HepG2 (cell line): ENCODE measurements around the gene MYO9A. TPM values are rescaled to one million over a fixed set of nuclear protein-coding genes. Genes with fewer than 3 reads are reported as not detected.

ENCODE experiments used
- ATAC-seq: fragments of 200-7000 bp; cut with Tn5 transposase; 3 replicates; pipeline ENCODE4 v1.9.1; 2020; ENCODE audit warnings: mild to moderate bottlenecking, moderate library complexity
- BruUV-seq: library from RNA; stranded (reverse); fragments of 400-500 nt; replicated peaks from 2 replicates; lab custom pipeline; 2021; lab: Mats Ljungman, UMichigan
- CTCF ChIA-PET: fragments of 300-600 bp; formaldehyde crosslinking; extraction: SDS; loops from one replicate; lab custom pipeline; 2021; ENCODE audit warnings: low total read pairs, inconsistent platforms, low intra/inter-chr PET ratio; lab: Yijun Ruan, JAX
- POLR2A ChIA-PET: fragments of 350-600 bp; sonication (Branson Sonifier 250); formaldehyde crosslinking; loops from one replicate; lab custom pipeline; 2020; ENCODE audit warnings: antibody characterized with exemption, inconsistent platforms; lab: Yijun Ruan, JAX
- DNase-seq: peaks from one replicate; pipeline ENCODE4 v3.0.0-alpha.2; 2015; ENCODE audit warnings: low spot score
- FAIRE-seq: peaks from 3 replicates; lab custom pipeline; 2011; peaks lifted over from hg19 to GRCh38; lab: Jason Lieb, UNC
- H2AFZ ChIP-seq: one replicate; pipeline ENCODE4 v1.6.1; 2011; ENCODE audit warnings: low read length, inconsistent platforms
- H3K27ac ChIP-seq: fragments of 300-600 bp; 3 replicates; pipeline ENCODE4 v1.8.0; 2011; ENCODE audit warnings: mixed run types, mild to moderate bottlenecking, mixed read lengths, low read length, inconsistent platforms; ENCODE audit not compliant: insufficient read depth; ENCODE audit errors: extremely low read length
- H3K27me3 ChIP-seq, 2 experiments: fragments of 200-600 bp in 1 of 2; 2 replicates in 1 of 2; 3 replicates in 1 of 2; pipeline versions ENCODE4 v1.6.0 to v1.8.0; 2011; ENCODE audit warnings: low read length in 2 of 2, mild to moderate bottlenecking in 2 of 2, moderate library complexity in 2 of 2, inconsistent platforms in 1 of 2; ENCODE audit not compliant: insufficient read depth in 2 of 2, control insufficient read depth in 1 of 2
- H3K36me3 ChIP-seq, 2 experiments: fragments of 200-600 bp in 1 of 2; replicated peaks in 1 of 2; 2 replicates in 1 of 2; 3 replicates in 1 of 2; pipeline versions ENCODE4 v1.5.1 to v1.8.0; 2011; ENCODE audit warnings: low read length in 2 of 2, inconsistent platforms in 1 of 2; ENCODE audit not compliant: insufficient read depth in 2 of 2, control insufficient read depth in 1 of 2
- H3K4me1 ChIP-seq: 2 replicates; pipeline ENCODE4 v1.5.1; 2012; ENCODE audit warnings: low read length, inconsistent platforms; ENCODE audit not compliant: insufficient read depth
- H3K4me2 ChIP-seq: 2 replicates; pipeline ENCODE4 v1.6.0; 2011; ENCODE audit warnings: low read depth, low read length, inconsistent platforms
- H3K4me3 ChIP-seq, 3 experiments: fragments of 200-600 bp in 1 of 3; sonication (generic), shearing (Covaris generic) in 1 of 3; replicated peaks in 1 of 3; 2 replicates each; pipeline ENCODE4 v1.5.1; 2011 to 2016; ENCODE audit warnings: low read length in 3 of 3, inconsistent platforms in 2 of 3, low read depth in 2 of 3, mild to moderate bottlenecking in 2 of 3, control low read depth in 1 of 3, mixed read lengths in 1 of 3; ENCODE audit not compliant: insufficient read depth in 1 of 3
- H3K79me2 ChIP-seq: one replicate; pipeline ENCODE4 v1.6.1; 2011; ENCODE audit warnings: low read length, inconsistent platforms; ENCODE audit not compliant: insufficient read depth
- H3K9ac ChIP-seq: 2 replicates; pipeline ENCODE4 v1.6.0; 2011; ENCODE audit warnings: mild to moderate bottlenecking, low read depth, low read length, inconsistent platforms; ENCODE audit not compliant: insufficient read depth
- H3K9me3 ChIP-seq: 2 replicates; pipeline ENCODE4 v1.5.1; 2012; ENCODE audit warnings: mild to moderate bottlenecking, low read length
- H4K20me1 ChIP-seq: 2 replicates; pipeline ENCODE4 v1.6.0; 2011; ENCODE audit warnings: inconsistent platforms, mild to moderate bottlenecking, low read length, moderate library complexity; ENCODE audit not compliant: insufficient read depth
- GABPA ChIP-seq, 2 experiments: IDR thresholded peaks; 2 replicates each; pipeline ENCODE4 v1.6.1; 2011 to 2016; ENCODE audit warnings: low read depth in 2 of 2, low read length in 1 of 2, missing biosample characterization in 1 of 2, missing genetic modification characterization in 1 of 2
- WGBS: methylation state at CpG from one replicate; pipeline ENCODE4 v1.1.6; 2017; ENCODE audit warnings: low lambda C conversion rate; 5-methylcytosine and 5-hydroxymethylcytosine counted together
- in situ Hi-C: cut with HindIII; loops from 2 replicates; pipeline ENCODE4 v1.10.0; 2017; ENCODE audit warnings: low pct_unique_long_range_greater_than_20kb; ENCODE audit not compliant: extremely low pct_ligation_motif_present
- intact Hi-C: fragments of 100-400 bp; cut with micrococcal nuclease; formaldehyde crosslinking; loops from one replicate; pipeline ENCODE4 v1.10.0; 2022; ENCODE audit not compliant: unreplicated experiment
- polyA plus RNA-seq, 8 experiments: library from polyadenylated mRNA; depleted of rRNA in 3 of 8; stranded (reverse) in 7 of 8; unstranded in 1 of 8; fragments of >200 nt; fragmentation: Illumina TruSeq in 4 of 8; extraction: Trizol in 4 of 8; gene quantifications; 2 replicates each; pipeline versions ENCODE4 v1.2.1 to v1.2.3, GENCODE V29; 2011 to 2016; ENCODE audit warnings: low read depth in 4 of 8, missing spikeins in 1 of 8, mixed read lengths in 1 of 8; ENCODE audit not compliant: insufficient read depth in 1 of 8
- total RNA-seq, 5 experiments: library from RNA; depleted of rRNA; stranded (reverse); fragments of >200 nt; fragmentation: Illumina TruSeq; extraction: Trizol; gene quantifications; 2 replicates each; pipeline ENCODE4 v1.2.3, GENCODE V29; 2016; ENCODE audit warnings: low read depth in 1 of 5
- TF ChIP-seq, protein P1 (sequence below): sonication (generic); formaldehyde crosslinking; IDR thresholded peaks from 2 replicates; pipeline ENCODE4 v1.4.0; 2020; ENCODE audit warnings: low read depth, missing genetic modification reagents
- TF ChIP-seq, protein P2 (sequence below): sonication (generic); formaldehyde crosslinking; IDR thresholded peaks from 2 replicates; pipeline ENCODE4 v1.5.0; 2020; ENCODE audit warnings: mild to moderate bottlenecking, missing genetic modification reagents, borderline replicate concordance

Gene MYO9A
- total and polyA plus RNA-seq, 2 of the 13 experiments (the other 11 are each of a cell fraction or from before 2014, with no cell fraction given): 4.8 to 15.3 TPM

DNA sequence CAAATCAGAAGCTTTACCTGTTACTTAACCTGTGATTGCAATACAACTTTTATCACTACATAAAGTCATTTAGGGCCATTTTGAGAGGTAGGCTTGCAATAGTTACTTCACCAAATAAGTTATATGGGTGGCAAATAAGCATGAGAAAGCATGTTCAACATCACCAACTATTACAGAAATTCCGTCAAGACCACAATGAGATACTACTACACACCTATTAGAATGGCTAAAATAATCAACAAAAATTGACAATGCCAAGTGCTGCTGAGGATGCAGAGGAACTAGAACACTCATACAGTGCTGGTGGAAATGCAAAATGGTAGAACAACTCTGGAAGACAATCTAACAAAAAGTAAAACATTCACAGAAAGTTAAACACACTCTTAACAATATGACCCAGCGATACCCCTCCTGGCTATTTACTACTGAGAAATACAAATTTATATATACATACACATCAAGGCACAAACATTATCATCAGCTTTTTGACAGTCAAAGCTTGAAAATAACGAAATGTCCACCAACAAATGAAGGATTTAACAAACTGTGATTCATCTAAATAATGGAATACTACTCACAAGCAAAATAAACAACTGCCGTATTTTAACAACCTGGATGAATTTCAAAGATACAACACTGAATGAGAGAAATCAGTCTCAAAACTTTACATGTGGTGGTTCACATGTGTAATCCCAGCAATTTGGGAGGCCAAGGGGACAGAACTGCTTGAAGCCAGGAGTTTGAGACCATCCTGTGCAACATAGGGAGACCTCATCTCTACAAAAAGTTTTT, 82.9 kb downstream of the MYO9A start:
- H3K27me3 ChIP-seq: no peaks in the 10 kb centered on the region
- no peak overlapping the region for H2AFZ ChIP-seq
- no peak overlapping the region for H3K4me3 ChIP-seq
- intact Hi-C loops: loop anchor here (5.0 kb wide), 1 partner anchor 1022 kb away; no protein-coding TSS in a partner anchor
- FAIRE-seq: no peak
- CTCF ChIA-PET: no interaction called here
- no peaks in the 10 kb centered on the region for H4K20me1 ChIP-seq
- no peak overlapping the region for H3K4me2 ChIP-seq
- WGBS: 92% methylated on average over 4 of the region's 4 CpGs
- BruUV-seq: no TSS peak
- no peak for DNase-seq
- no peaks in the 10 kb centered on the region for H3K36me3 ChIP-seq
- in situ Hi-C loops: no loop called here
- TF ChIP-seq, protein P1, sequence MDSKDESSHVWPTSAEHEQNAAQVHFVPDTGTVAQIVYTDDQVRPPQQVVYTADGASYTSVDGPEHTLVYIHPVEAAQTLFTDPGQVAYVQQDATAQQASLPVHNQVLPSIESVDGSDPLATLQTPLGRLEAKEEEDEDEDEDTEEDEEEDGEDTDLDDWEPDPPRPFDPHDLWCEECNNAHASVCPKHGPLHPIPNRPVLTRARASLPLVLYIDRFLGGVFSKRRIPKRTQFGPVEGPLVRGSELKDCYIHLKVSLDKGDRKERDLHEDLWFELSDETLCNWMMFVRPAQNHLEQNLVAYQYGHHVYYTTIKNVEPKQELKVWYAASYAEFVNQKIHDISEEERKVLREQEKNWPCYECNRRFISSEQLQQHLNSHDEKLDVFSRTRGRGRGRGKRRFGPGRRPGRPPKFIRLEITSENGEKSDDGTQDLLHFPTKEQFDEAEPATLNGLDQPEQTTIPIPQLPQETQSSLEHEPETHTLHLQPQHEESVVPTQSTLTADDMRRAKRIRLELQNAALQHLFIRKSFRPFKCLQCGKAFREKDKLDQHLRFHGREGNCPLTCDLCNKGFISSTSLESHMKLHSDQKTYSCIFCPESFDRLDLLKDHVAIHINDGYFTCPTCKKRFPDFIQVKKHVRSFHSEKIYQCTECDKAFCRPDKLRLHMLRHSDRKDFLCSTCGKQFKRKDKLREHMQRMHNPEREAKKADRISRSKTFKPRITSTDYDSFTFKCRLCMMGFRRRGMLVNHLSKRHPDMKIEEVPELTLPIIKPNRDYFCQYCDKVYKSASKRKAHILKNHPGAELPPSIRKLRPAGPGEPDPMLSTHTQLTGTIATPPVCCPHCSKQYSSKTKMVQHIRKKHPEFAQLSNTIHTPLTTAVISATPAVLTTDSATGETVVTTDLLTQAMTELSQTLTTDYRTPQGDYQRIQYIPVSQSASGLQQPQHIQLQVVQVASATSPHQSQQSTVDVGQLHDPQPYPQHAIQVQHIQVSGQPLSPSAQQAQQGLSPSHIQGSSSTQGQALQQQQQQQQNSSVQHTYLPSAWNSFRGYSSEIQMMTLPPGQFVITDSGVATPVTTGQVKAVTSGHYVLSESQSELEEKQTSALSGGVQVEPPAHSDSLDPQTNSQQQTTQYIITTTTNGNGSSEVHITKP (CRISPR knock-in tag): no peak
- TF ChIP-seq, protein P2, sequence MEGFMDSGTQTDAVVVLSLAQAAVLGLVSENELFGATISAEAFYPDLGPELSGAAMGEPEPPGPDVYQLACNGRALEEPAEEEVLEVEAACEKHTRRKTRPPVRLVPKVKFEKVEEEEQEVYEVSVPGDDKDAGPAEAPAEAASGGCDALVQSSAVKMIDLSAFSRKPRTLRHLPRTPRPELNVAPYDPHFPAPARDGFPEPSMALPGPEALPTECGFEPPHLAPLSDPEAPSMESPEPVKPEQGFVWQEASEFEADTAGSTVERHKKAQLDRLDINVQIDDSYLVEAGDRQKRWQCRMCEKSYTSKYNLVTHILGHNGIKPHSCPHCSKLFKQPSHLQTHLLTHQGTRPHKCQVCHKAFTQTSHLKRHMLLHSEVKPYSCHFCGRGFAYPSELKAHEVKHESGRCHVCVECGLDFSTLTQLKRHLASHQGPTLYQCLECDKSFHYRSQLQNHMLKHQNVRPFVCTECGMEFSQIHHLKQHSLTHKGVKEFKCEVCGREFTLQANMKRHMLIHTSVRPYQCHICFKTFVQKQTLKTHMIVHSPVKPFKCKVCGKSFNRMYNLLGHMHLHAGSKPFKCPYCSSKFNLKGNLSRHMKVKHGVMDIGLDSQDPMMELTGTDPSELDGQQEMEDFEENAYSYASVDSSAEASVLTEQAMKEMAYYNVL (CRISPR knock-in tag): no peak
- TF ChIP-seq GABPA (IDR thresholded peaks at IDR 0.05; ENCODE audit: low read depth, low read length): no peak
- TF ChIP-seq GABPA (CRISPR knock-in tag; IDR thresholded peaks at IDR 0.05; ENCODE audit: low read depth): no peak
- H3K27ac ChIP-seq: no peak overlapping the region
- no peak overlapping the region for H3K9ac ChIP-seq
- no peak for ATAC-seq
- POLR2A ChIA-PET: no interaction called here
- H3K9me3 ChIP-seq: peaks cover 4% of the 10 kb centered on the region; the same call in 1 of the 2 replicates
- H3K4me1 ChIP-seq: no peaks in the 10 kb centered on the region
- H3K79me2 ChIP-seq: no peaks in the 10 kb centered on the region
